Thyroid gland (tissue), 4 donors: ENCODE data around the gene MATN4. TPM values are rescaled to one million over a fixed set of nuclear protein-coding genes. Genes with fewer than 3 reads are reported as not detected.

Experiments
- DNase-seq, 2 donors: peaks; one replicate each; pipeline ENCODE4 v3.0.0-alpha.2; 2019
- H3K27ac ChIP-seq, 3 donors: fragments of 200-600 bp; sonication (generic); 1 replicate in 2 of 3; 2 replicates in 1 of 3; pipeline ENCODE4 v1.5.1; 2016 to 2019; ENCODE audit warnings: mild to moderate bottlenecking in 1 of 3, moderate library complexity in 1 of 3
- H3K27me3 ChIP-seq: fragments of 200-600 bp; sonication (generic); one replicate; pipeline ENCODE4 v1.5.1; 2019
- H3K36me3 ChIP-seq, 2 donors: fragments of 200-600 bp; sonication (generic); one replicate each; pipeline ENCODE4 v1.5.1; 2016 to 2019
- H3K4me1 ChIP-seq, 2 donors: fragments of 200-600 bp; sonication (generic); one replicate each; pipeline ENCODE4 v1.5.1; 2017 to 2019
- H3K4me3 ChIP-seq, 3 donors: fragments of 200-600 bp; sonication (generic); replicated peaks in 1 of 3; 1 replicate in 2 of 3; 2 replicates in 1 of 3; pipeline ENCODE4 v1.5.1; 2016; ENCODE audit warnings: mild to moderate bottlenecking in 1 of 3
- H3K9me3 ChIP-seq: fragments of 200-600 bp; sonication (generic); one replicate; pipeline ENCODE4 v1.5.1; 2017
- POLR2A ChIP-seq, 2 donors: fragments of 450-650 bp; IDR thresholded peaks; one replicate each; pipeline ENCODE4 v1.6.1; 2017; ENCODE audit warnings: antibody characterized with exemption in 2 of 2, mild to moderate bottlenecking in 2 of 2, moderate library complexity in 1 of 2
- WGBS, 2 donors: methylation state at CpG; one replicate each; pipeline ENCODE4 v1.1.5; 2017; 5-methylcytosine and 5-hydroxymethylcytosine counted together
- intact Hi-C: fragments of 100-400 bp; cut with DNase I; formaldehyde crosslinking; loops from one replicate; pipeline ENCODE4 v1.15.1; 2023
- total RNA-seq, 4 donors: library from RNA; depleted of rRNA; stranded (reverse); fragments of >200 nt; gene quantifications; one replicate each; pipeline ENCODE4 v1.2.3, GENCODE V29; 2016
- TF ChIP-seq, protein P1 (sequence below), 6 experiments: fragments of 200-600 bp in 3 of 6; fragments of 450-650 bp in 3 of 6; sonication (generic) in 3 of 6; IDR thresholded peaks; one replicate each; pipeline ENCODE4 v1.5.1; 2016 to 2019; ENCODE audit warnings: antibody characterized with exemption in 6 of 6, mild to moderate bottlenecking in 2 of 6, inconsistent platforms in 1 of 6, moderate library complexity in 1 of 6

Gene MATN4
- total RNA-seq, 4 donors from 2014 or later, result 1.2 TPM; not detected in 3

DNA sequence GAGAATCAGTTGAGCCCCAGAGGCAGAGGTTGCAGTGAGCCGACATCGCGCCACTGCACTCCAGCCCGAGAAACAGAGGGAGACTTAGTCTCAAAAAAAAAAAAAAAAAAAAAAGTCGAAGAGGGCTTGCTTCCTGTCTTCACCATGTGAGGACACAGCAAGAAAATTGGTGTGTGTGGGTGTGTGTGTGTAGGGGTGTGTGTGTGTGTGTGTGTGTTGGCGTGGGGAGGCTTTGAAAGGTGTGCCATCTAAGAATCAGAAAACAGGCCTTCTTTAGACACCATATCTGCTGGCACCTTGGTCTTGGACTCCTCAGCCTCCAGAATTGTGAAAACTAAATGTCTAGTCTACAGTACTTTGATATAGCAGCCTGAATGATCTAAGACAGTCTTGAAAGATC lies 8.3 kb downstream of the MATN4 start:
- no peak for TF ChIP-seq POLR2A (IDR thresholded peaks at IDR 0.05)
- TF ChIP-seq, protein P1, sequence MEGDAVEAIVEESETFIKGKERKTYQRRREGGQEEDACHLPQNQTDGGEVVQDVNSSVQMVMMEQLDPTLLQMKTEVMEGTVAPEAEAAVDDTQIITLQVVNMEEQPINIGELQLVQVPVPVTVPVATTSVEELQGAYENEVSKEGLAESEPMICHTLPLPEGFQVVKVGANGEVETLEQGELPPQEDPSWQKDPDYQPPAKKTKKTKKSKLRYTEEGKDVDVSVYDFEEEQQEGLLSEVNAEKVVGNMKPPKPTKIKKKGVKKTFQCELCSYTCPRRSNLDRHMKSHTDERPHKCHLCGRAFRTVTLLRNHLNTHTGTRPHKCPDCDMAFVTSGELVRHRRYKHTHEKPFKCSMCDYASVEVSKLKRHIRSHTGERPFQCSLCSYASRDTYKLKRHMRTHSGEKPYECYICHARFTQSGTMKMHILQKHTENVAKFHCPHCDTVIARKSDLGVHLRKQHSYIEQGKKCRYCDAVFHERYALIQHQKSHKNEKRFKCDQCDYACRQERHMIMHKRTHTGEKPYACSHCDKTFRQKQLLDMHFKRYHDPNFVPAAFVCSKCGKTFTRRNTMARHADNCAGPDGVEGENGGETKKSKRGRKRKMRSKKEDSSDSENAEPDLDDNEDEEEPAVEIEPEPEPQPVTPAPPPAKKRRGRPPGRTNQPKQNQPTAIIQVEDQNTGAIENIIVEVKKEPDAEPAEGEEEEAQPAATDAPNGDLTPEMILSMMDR (IDR thresholded peaks at IDR 0.05), result no peak
- H3K36me3 ChIP-seq, result no peaks in the 10 kb centered on the region
- H3K27me3 ChIP-seq, result no peaks in the 10 kb centered on the region
- H3K4me3 ChIP-seq, result no peak overlapping the region
- intact Hi-C loops, result no loop called here
- no peak for DNase-seq
- 92 to 94% methylated on average over 6 of the region's 6 CpGs for WGBS, 2 donors
- no peaks in the 10 kb centered on the region for H3K9me3 ChIP-seq
- H3K4me1 ChIP-seq, result no peaks in the 10 kb centered on the region
- H3K27ac ChIP-seq, result no peak overlapping the region

DNA sequence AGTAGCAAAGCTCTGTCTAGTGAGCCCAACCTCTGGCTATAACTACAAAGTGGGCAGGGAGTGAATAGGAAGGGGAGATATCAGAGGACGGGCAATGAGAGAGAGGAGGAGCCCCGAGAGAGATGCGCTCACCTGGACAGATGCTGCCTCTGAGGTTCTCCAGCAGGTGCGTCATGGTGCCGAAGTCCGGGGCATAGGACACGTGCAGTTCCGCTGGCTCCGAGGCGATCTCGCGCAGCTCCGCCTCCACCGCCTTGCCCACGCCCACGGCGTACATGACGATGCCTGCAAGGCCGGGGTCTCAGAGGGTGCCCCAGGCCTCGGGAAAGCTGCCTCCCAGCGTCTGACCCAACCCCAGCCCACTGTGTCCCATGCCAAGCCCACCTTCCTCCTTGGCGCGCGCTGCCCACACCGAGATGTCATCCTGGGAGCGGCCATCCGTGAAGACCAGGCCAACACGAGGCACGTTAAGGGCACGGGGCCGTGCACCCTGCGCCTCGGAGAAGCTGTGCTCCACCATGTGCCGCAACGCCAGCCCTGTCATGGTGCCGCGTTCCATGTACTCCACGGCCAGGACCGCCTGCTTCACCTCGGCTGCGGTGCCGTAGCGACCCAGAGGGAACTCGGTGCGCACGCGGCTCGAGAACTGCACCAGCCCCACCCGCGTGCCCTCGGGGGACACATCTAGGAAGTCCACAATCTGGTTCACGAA lies 10.2 kb downstream of the MATN4 start:
- Histone ChIP-seq H3K4me1 (peaks cover 6% of the 10 kb centered on the region in 2 donors), H3K4me3 (no peak overlapping the region), H3K9me3 (no peaks in the 10 kb centered on the region), H3K27me3 (no peaks in the 10 kb centered on the region), H3K27ac (no peak overlapping the region), H3K36me3 (no peaks in the 10 kb centered on the region)
- WGBS, 2 donors, result 90 to 92% methylated on average over 36 to 43 of the region's 52 CpGs
- TF ChIP-seq, protein P1 (IDR thresholded peaks at IDR 0.05), result no peak
- TF ChIP-seq POLR2A (IDR thresholded peaks at IDR 0.05), result no peak
- no peak for DNase-seq
- intact Hi-C loops, result no loop called here

DNA sequence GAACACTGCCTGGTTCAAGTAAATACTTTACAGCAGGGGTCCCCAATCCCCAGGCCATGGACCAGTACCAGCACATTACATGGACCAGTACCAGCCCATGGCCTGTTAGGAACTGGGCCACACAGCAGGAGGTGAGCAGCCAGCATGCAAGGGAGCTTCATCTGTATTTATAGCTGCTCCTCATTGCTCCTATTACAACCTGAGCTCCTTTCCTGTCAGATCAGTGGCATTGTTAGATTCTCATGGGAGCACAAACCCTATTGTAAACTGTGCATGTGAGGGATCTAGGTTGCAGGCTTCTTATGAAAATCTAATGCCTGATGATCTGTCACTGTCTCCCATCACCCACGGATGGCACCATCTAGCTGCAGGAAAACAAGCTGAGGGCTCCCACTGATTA lies 13.4 kb downstream of the MATN4 start:
- no peak overlapping the region for H3K4me3 ChIP-seq
- DNase-seq, result no peak
- intact Hi-C loops, result no loop called here
- TF ChIP-seq POLR2A (IDR thresholded peaks at IDR 0.05), result no peak
- H3K27me3 ChIP-seq, result no peaks in the 10 kb centered on the region
- no peak overlapping the region for H3K27ac ChIP-seq
- H3K36me3 ChIP-seq, result no peaks in the 10 kb centered on the region
- H3K9me3 ChIP-seq, result no peaks in the 10 kb centered on the region
- H3K4me1 ChIP-seq, result peaks cover 7 to 9% of the 10 kb centered on the region in 2 donors
- WGBS, 2 donors, result 100% methylated on average over 1 of the region's 1 CpG

DNA sequence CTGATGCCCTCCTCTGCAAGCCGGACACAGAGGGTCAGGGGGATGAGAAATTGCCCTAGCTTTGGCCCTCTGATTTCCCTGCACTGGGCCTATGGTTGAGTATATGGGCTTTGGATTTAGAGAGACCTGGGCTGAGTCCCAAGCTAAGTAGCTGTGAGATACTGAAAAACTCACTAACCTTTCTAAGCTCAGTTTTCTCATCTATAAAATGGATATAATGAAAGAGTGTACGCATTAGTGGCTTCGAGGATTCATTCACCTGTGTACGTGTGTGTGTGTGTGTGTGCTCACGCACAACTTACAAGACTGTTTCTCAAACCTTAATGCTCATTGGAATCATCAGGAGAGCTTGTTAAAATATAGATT lies 14.1 kb downstream of the MATN4 start:
- 60 to 63% methylated on average over 5 of the region's 5 CpGs for WGBS, 2 donors
- TF ChIP-seq POLR2A (IDR thresholded peaks at IDR 0.05), result no peak
- TF ChIP-seq, protein P1 (IDR thresholded peaks at IDR 0.05), result no peak
- intact Hi-C loops, result no loop called here
- DNase-seq, result no peak
- no peak overlapping the region for H3K27ac ChIP-seq
- no peaks in the 10 kb centered on the region for H3K27me3 ChIP-seq
- H3K36me3 ChIP-seq, result no peaks in the 10 kb centered on the region
- H3K4me3 ChIP-seq, result no peak overlapping the region
- H3K4me1 ChIP-seq, result peaks cover 7 to 9% of the 10 kb centered on the region in 2 donors
- no peaks in the 10 kb centered on the region for H3K9me3 ChIP-seq

DNA sequence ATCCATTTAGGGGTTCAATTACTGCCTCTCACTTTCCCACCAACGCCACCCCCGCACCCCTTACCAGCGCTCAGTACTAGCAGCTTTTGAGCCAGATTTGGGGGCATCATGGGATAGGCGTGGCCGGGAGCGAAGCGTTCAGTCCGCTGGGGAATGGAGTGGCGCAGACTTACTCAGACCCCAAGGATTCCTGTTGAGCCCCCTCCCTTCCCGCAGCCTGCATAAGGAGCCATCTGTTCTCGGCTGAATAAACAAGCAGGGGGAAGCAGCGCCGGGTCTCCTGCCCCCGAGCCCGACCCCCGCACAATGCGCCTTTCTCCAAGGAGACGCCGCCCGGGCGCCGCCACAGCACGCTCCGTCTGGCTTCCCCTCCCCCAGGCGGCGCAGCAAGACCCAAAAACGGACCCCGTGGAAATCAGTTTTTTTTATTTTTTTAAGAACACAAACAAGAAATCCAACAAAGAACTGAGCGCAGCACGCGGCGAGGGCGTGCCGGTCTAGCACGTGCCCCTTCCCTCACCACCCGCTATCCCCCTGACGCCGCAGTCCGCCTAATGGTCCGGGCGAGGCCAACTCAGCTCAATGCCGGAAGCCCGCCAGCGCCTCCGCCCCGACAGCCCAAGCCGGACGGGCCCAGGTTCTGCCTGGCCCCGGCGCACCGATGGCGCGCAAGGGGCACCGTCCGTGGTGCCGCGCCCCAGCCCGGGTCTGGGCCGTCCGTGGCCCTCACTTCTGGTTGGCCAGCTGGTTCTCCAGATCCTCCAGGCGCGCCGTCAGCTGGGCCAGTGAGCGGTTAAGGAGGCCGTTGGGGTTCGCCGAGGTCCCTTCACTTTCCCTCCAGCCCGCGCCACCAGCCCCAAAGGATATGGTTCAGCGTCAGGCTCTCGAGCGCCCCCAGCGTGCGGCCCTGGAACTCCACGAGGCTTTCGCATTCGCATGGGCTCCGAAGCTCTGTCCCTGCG lies 14.8 kb downstream of the MATN4 start:
- Histone ChIP-seq H3K27ac (no peak overlapping the region), H3K27me3 (no peaks in the 10 kb centered on the region), H3K9me3 (no peaks in the 10 kb centered on the region), H3K4me1 (peaks cover 7 to 9% of the 10 kb centered on the region in 2 donors), H3K36me3 (no peaks in the 10 kb centered on the region), H3K4me3 (peak overlapping the region; percentile 5 to 46 (median 15))
- TF ChIP-seq, protein P1 (IDR thresholded peaks at IDR 0.05), result peak; percentile 69 to 99 (median 85)
- TF ChIP-seq POLR2A (IDR thresholded peaks at IDR 0.05), result no peak
- DNase-seq, result peak; percentile 74 to 85
- WGBS, 2 donors, result 3 to 5% methylated on average over 43 to 62 of the region's 79 CpGs
- intact Hi-C loops, result no loop called here
